H9 (cell line): ENCODE results near the gene BARHL2. TPM values are rescaled to one million over a fixed set of nuclear protein-coding genes. Genes with fewer than 3 reads are reported as not detected.

ENCODE experiments used
- DNase-seq: peaks from one replicate; pipeline ENCODE4 v3.0.0-alpha.2; 2017
- H2AFZ ChIP-seq: one replicate; pipeline ENCODE4 v1.6.1; 2013; ENCODE audit warnings: mild to moderate bottlenecking, low read length, control low read depth, moderate library complexity
- H2AK5ac ChIP-seq: 2 replicates; pipeline ENCODE4 v1.6.1; 2013; ENCODE audit warnings: low read length, control low read depth, mixed read lengths; ENCODE audit not compliant: insufficient read length
- H2BK120ac ChIP-seq: one replicate; pipeline ENCODE4 v1.6.1; 2013; ENCODE audit warnings: low read depth, mild to moderate bottlenecking, low read length, control low read depth, inconsistent platforms; ENCODE audit not compliant: poor library complexity, severe bottlenecking
- H2BK12ac ChIP-seq: 2 replicates; pipeline ENCODE4 v1.6.1; 2013; ENCODE audit warnings: low read length, control low read depth, mixed read lengths, low read depth; ENCODE audit not compliant: insufficient read length
- H2BK15ac ChIP-seq: 2 replicates; pipeline ENCODE4 v1.6.1; 2013; ENCODE audit warnings: low read depth, low read length, control low read depth
- H2BK20ac ChIP-seq: one replicate; pipeline ENCODE4 v1.6.1; 2013; ENCODE audit warnings: low read depth, mild to moderate bottlenecking, low read length, control low read depth, inconsistent platforms; ENCODE audit not compliant: poor library complexity, severe bottlenecking
- H2BK5ac ChIP-seq: 2 replicates; pipeline ENCODE4 v1.6.1; 2013; ENCODE audit warnings: low read length, control low read depth, mixed read lengths; ENCODE audit not compliant: insufficient read length
- H3K14ac ChIP-seq: 2 replicates; pipeline ENCODE4 v1.6.1; 2013; ENCODE audit warnings: low read length, control low read depth; ENCODE audit not compliant: insufficient read depth
- H3K18ac ChIP-seq: 2 replicates; pipeline ENCODE4 v1.6.1; 2013; ENCODE audit warnings: low read depth, mild to moderate bottlenecking, mixed read lengths, low read length, control low read depth; ENCODE audit not compliant: insufficient read length
- H3K23ac ChIP-seq: 2 replicates; pipeline ENCODE4 v1.6.1; 2013; ENCODE audit warnings: low read length, control low read depth, mixed read lengths, low read depth; ENCODE audit not compliant: insufficient read length
- H3K23me2 ChIP-seq: 2 replicates; pipeline ENCODE4 v1.6.1; 2013; ENCODE audit warnings: low read depth, mild to moderate bottlenecking, mixed read lengths, low read length, control low read depth; ENCODE audit not compliant: insufficient read length, poor library complexity, severe bottlenecking
- H3K27ac ChIP-seq: 2 replicates; pipeline ENCODE4 v1.5.1; 2013; ENCODE audit warnings: low read length, control low read depth, mixed read lengths, low read depth; ENCODE audit not compliant: insufficient read length
- H3K27me3 ChIP-seq: 2 replicates; pipeline ENCODE4 v1.6.1; 2013; ENCODE audit warnings: low read length, control low read depth, inconsistent platforms; ENCODE audit not compliant: insufficient read depth
- H3K4ac ChIP-seq: 2 replicates; pipeline ENCODE4 v1.6.1; 2013; ENCODE audit warnings: low read depth, mild to moderate bottlenecking, control low read depth, inconsistent platforms, low read length, moderate library complexity
- H3K4me1 ChIP-seq: 2 replicates; pipeline ENCODE4 v1.6.1; 2013; ENCODE audit warnings: low read length, control low read depth, inconsistent platforms; ENCODE audit not compliant: insufficient read depth
- H3K4me2 ChIP-seq: 2 replicates; pipeline ENCODE4 v1.6.1; 2013; ENCODE audit warnings: low read length, control low read depth, mixed read lengths; ENCODE audit not compliant: insufficient read length, insufficient read depth
- H3K56ac ChIP-seq: 2 replicates; pipeline ENCODE4 v1.6.1; 2013; ENCODE audit warnings: low read depth, mild to moderate bottlenecking, mixed read lengths, low read length, control low read depth; ENCODE audit not compliant: insufficient read length
- H3K79me1 ChIP-seq: 2 replicates; pipeline ENCODE4 v1.6.1; 2013; ENCODE audit warnings: low read depth, mild to moderate bottlenecking, moderate library complexity, low read length, control low read depth, inconsistent platforms; ENCODE audit not compliant: insufficient read depth, poor library complexity, severe bottlenecking
- H3K79me2 ChIP-seq: 2 replicates; pipeline ENCODE4 v1.6.1; 2013; ENCODE audit warnings: low read length, control low read depth, inconsistent platforms; ENCODE audit not compliant: insufficient read depth
- H3K9ac ChIP-seq: 2 replicates; pipeline ENCODE4 v1.6.1; 2013; ENCODE audit warnings: low read length, control low read depth, mixed read lengths; ENCODE audit not compliant: insufficient read length; ENCODE audit errors: extremely low read depth
- H3K9me3 ChIP-seq: one replicate; pipeline ENCODE4 v1.6.1; 2013; ENCODE audit warnings: low read depth, low read length, inconsistent platforms; ENCODE audit not compliant: control insufficient read depth
- H3T11ph ChIP-seq: one replicate; pipeline ENCODE4 v1.6.1; 2013; ENCODE audit warnings: mild to moderate bottlenecking, low read length, control low read depth, inconsistent platforms
- H4K20me1 ChIP-seq: one replicate; pipeline ENCODE4 v1.6.1; 2013; ENCODE audit not compliant: control insufficient read depth, insufficient read length, insufficient read depth
- H4K5ac ChIP-seq: 2 replicates; pipeline ENCODE4 v1.6.1; 2013; ENCODE audit warnings: low read depth, mild to moderate bottlenecking, mixed read lengths, low read length, control low read depth; ENCODE audit not compliant: insufficient read length
- H4K8ac ChIP-seq: replicated peaks from 2 replicates; pipeline ENCODE4 v1.6.1; 2013; ENCODE audit warnings: low read length, control low read depth, mixed read lengths, low read depth; ENCODE audit not compliant: insufficient read length
- H4K91ac ChIP-seq: 2 replicates; pipeline ENCODE4 v1.6.1; 2013; ENCODE audit warnings: low read depth, mild to moderate bottlenecking, moderate library complexity, mixed read lengths, low read length, control low read depth; ENCODE audit not compliant: insufficient read length
- H3K27ac Mint-ChIP-seq, 3 experiments: 2 replicates in 2 of 3; 3 replicates in 1 of 3; pipeline ENCODE4 v1.8.0; 2020 to 2021; ENCODE audit warnings: mixed read lengths in 3 of 3, mild to moderate bottlenecking in 1 of 3, moderate library complexity in 1 of 3
- H3K27me3 Mint-ChIP-seq: 2 replicates; pipeline ENCODE4 v1.8.0; 2021; ENCODE audit warnings: low read depth, mild to moderate bottlenecking, moderate library complexity, mixed read lengths
- H3K36me3 Mint-ChIP-seq, 3 experiments: 2 replicates in 2 of 3; 3 replicates in 1 of 3; pipeline ENCODE4 v1.8.0; 2020 to 2021; ENCODE audit warnings: low read depth in 3 of 3, mixed read lengths in 3 of 3; ENCODE audit not compliant: insufficient read depth in 1 of 3
- H3K4me1 Mint-ChIP-seq, 2 experiments: 2 replicates each; pipeline ENCODE4 v1.8.0; 2020; ENCODE audit warnings: mixed read lengths in 2 of 2
- H3K4me3 Mint-ChIP-seq, 2 experiments: 2 replicates in 1 of 2; 3 replicates in 1 of 2; pipeline ENCODE4 v1.8.0; 2020 to 2021; ENCODE audit warnings: mild to moderate bottlenecking in 2 of 2, mixed read lengths in 2 of 2, moderate library complexity in 1 of 2
- H3K9me3 Mint-ChIP-seq, 2 experiments: 2 replicates in 1 of 2; 3 replicates in 1 of 2; pipeline ENCODE4 v1.8.0; 2020; ENCODE audit warnings: mild to moderate bottlenecking in 2 of 2, mixed read lengths in 2 of 2, moderate library complexity in 1 of 2
- WGBS: extraction: QIAGEN DNeasy Blood & Tissue Kit; methylation state at CpG from one replicate; pipeline ENCODE4 v1.1.7; 2013; ENCODE audit warnings: missing lambda C conversion rate, low lambda C conversion rate, mixed read lengths; ENCODE audit not compliant: insufficient read length; ENCODE audit errors: extremely low coverage; 5-methylcytosine and 5-hydroxymethylcytosine counted together
- total RNA-seq: library from RNA; stranded (reverse); gene quantifications from 2 replicates; pipeline ENCODE4 v1.2.1, GENCODE V29; 2021
- TF ChIP-seq, protein P1 (sequence below): fragments of 200-600 bp; sonication (generic); conservative IDR thresholded peaks from 3 replicates; pipeline ENCODE4 v1.8.0; 2021; ENCODE audit warnings: antibody characterized with exemption, mild to moderate bottlenecking

The BARHL2 gene
- total RNA-seq, 1 experiment from 2014 or later = not detected

DNA sequence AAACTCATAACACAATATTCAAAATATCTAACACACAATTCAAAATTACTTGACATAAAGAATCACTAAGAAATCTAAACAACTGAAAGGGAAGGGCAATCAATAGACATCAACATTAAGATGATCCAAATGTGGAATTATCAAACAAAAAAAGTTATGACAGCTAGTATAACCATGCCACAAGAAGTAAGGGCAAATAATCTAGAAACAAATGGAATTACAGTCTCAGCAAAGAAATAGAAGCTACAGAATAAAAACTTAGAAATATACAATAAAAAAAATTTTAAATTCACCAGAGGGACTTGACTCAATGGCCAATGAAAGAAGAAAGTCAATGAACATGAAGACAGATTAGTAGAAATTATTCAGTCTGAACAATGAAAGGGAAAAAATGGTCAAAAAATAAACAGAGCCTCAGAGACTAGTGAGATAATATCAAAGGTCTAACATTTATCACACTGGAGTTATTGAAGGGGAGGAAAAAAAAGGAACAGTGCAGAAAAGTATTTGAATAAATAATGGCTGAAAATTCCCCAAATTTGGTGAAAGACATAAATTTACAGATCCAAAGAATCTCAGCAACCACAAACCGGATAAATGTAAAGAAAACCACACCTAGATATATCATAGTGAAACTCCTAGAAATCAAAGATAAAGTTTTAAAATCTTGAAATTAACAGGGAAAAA lies 41.8 kb downstream of the BARHL2 start:
- Histone ChIP-seq H3K9ac (no peak overlapping the region), H3K79me1 (no peaks in the 10 kb centered on the region), H3K27me3 (no peaks in the 10 kb centered on the region), H2BK5ac (no peak overlapping the region), H3K9me3 (no peaks in the 10 kb centered on the region), H4K20me1 (no peaks in the 10 kb centered on the region), H3K4ac (no peak overlapping the region), H2BK15ac (no peak overlapping the region), H4K5ac (no peak overlapping the region), H2BK12ac (no peak overlapping the region), H2AK5ac (no peak overlapping the region), H3K27ac (no peak overlapping the region), H4K91ac (no peak overlapping the region), H2BK20ac (no peak overlapping the region), H3T11ph (no peak overlapping the region), H3K56ac (no peak overlapping the region), H3K18ac (no peak overlapping the region), H2BK120ac (no peak overlapping the region), H4K8ac (no peak overlapping the region), H2AFZ (no peak overlapping the region), H3K23ac (no peak overlapping the region), H3K79me2 (no peaks in the 10 kb centered on the region), H3K4me1 (no peaks in the 10 kb centered on the region), H3K14ac (no peak overlapping the region), H3K4me2 (no peak overlapping the region), H3K23me2 (no peaks in the 10 kb centered on the region)
- no peaks in the 10 kb centered on the region for H3K4me1 Mint-ChIP-seq
- TF ChIP-seq, protein P1, sequence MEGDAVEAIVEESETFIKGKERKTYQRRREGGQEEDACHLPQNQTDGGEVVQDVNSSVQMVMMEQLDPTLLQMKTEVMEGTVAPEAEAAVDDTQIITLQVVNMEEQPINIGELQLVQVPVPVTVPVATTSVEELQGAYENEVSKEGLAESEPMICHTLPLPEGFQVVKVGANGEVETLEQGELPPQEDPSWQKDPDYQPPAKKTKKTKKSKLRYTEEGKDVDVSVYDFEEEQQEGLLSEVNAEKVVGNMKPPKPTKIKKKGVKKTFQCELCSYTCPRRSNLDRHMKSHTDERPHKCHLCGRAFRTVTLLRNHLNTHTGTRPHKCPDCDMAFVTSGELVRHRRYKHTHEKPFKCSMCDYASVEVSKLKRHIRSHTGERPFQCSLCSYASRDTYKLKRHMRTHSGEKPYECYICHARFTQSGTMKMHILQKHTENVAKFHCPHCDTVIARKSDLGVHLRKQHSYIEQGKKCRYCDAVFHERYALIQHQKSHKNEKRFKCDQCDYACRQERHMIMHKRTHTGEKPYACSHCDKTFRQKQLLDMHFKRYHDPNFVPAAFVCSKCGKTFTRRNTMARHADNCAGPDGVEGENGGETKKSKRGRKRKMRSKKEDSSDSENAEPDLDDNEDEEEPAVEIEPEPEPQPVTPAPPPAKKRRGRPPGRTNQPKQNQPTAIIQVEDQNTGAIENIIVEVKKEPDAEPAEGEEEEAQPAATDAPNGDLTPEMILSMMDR = no peak
- no peak overlapping the region for H3K27ac Mint-ChIP-seq
- H3K27me3 Mint-ChIP-seq = peaks cover 2% of the 10 kb centered on the region
- no CpG with 5 or more reads among the region's 1 CpG for WGBS
- no peak for DNase-seq
- H3K9me3 Mint-ChIP-seq = peaks cover 21 to 32% of the 10 kb centered on the region in 2 experiments
- no peak overlapping the region for H3K4me3 Mint-ChIP-seq
- peaks cover 0 to 22% (median 2%) of the 10 kb centered on the region in 3 experiments; a peak in 5 of 7 replicates for H3K36me3 Mint-ChIP-seq
